ENCODE data around the gene RAB30.

RAB30 gene

GRCh38 chr11:83033972-83034672 lies 37.6 kb downstream of the RAB30 start:
- no peaks in the 10 kb centered on the region for H3K36me3 ChIP-seq (replicated peaks in 1 of 2; ENCODE audit: control insufficient read depth in 2 of 2, insufficient read depth in 2 of 2, low read length in 2 of 2)
- H2BK15ac ChIP-seq (ENCODE audit: low read length): no peak overlapping the region
- peak overlapping the region in 1 of 2 donors; percentile 11 for H3K4me3 ChIP-seq (ENCODE audit: low read length in 2 of 2)
- no peak overlapping the region for H3K4ac ChIP-seq (ENCODE audit: low read length)
- H2AK5ac ChIP-seq (ENCODE audit: low read depth, low read length): no peak overlapping the region
- H4K91ac ChIP-seq (ENCODE audit: low read depth, low read length, poor library complexity): no peak overlapping the region
- H3K27me3 ChIP-seq (ENCODE audit: control insufficient read depth in 3 of 3, insufficient read depth in 3 of 3, low read depth in 1 of 3, low read length in 3 of 3): no peaks in the 10 kb centered on the region
- H3K9ac ChIP-seq (ENCODE audit: low read depth, low read length, poor library complexity): no peak overlapping the region
- no peaks in the 10 kb centered on the region for H3K79me1 ChIP-seq (ENCODE audit: low read depth, low read length)
- no peak overlapping the region for H3K18ac ChIP-seq (ENCODE audit: low read length)
- H2AFZ ChIP-seq (ENCODE audit: low read length): peak overlapping the region; percentile 86
- no peak overlapping the region for H3K14ac ChIP-seq (ENCODE audit: low read length)
- H4K8ac ChIP-seq (ENCODE audit: low read depth, low read length): no peak overlapping the region
- no peaks in the 10 kb centered on the region for H3K9me3 ChIP-seq (replicated peaks in 1 of 2; ENCODE audit: control insufficient read depth in 2 of 2, insufficient read depth in 1 of 2, low read depth in 1 of 2, low read length in 2 of 2)
- H2BK120ac ChIP-seq (ENCODE audit: low read depth, low read length): no peak overlapping the region
- H3K4me2 ChIP-seq (ENCODE audit: insufficient read depth, low read length, poor library complexity, severe bottlenecking): no peak overlapping the region
- no peak overlapping the region for H2BK12ac ChIP-seq (ENCODE audit: low read length)
- no CpG with 5 or more reads among the region's 6 CpGs for WGBS, 2 donors (ENCODE audit: extremely low coverage in 2 of 2, insufficient read length in 2 of 2, insufficient replicate concordance in 1 of 2)
- no peak for DNase-seq (ENCODE audit: low spot score)
- no peak overlapping the region for H2BK5ac ChIP-seq (ENCODE audit: low read length)
- no peak overlapping the region for H3K23ac ChIP-seq (ENCODE audit: low read depth, low read length, poor library complexity)
- H3K4me1 ChIP-seq (ENCODE audit: control insufficient read depth in 2 of 2, insufficient read depth in 1 of 2, low read depth in 1 of 2, low read length in 2 of 2): peaks cover 5 to 8% of the 10 kb centered on the region in 2 donors
- H3K27ac ChIP-seq (replicated peaks; ENCODE audit: low read length): no peak overlapping the region

- H3K36me3 ChIP-seq (replicated peaks in 1 of 2; ENCODE audit: control insufficient read depth in 2 of 2, insufficient read depth in 2 of 2, low read length in 2 of 2): no peaks in the 10 kb centered on the region
- WGBS, 2 donors (ENCODE audit: extremely low coverage in 2 of 2, insufficient read length in 2 of 2, insufficient replicate concordance in 1 of 2): no CpG with 5 or more reads among the region's 1 CpG
- H3K9me3 ChIP-seq (replicated peaks in 1 of 2; ENCODE audit: control insufficient read depth in 2 of 2, insufficient read depth in 1 of 2, low read depth in 1 of 2, low read length in 2 of 2): no peaks in the 10 kb centered on the region
- H3K27ac ChIP-seq (replicated peaks; ENCODE audit: low read length): no peak overlapping the region
- H2AK5ac ChIP-seq (ENCODE audit: low read depth, low read length): no peak overlapping the region
- no peak overlapping the region for H3K14ac ChIP-seq (ENCODE audit: low read length)
- H2BK120ac ChIP-seq (ENCODE audit: low read depth, low read length): no peak overlapping the region
- H2BK12ac ChIP-seq (ENCODE audit: low read length): no peak overlapping the region
- no peaks in the 10 kb centered on the region for H3K79me1 ChIP-seq (ENCODE audit: low read depth, low read length)
- H4K8ac ChIP-seq (ENCODE audit: low read depth, low read length): no peak overlapping the region
- H3K18ac ChIP-seq (ENCODE audit: low read length): no peak overlapping the region
- H3K4ac ChIP-seq (ENCODE audit: low read length): no peak overlapping the region
- no peak overlapping the region for H2AFZ ChIP-seq (ENCODE audit: low read length)
- no peak overlapping the region for H2BK5ac ChIP-seq (ENCODE audit: low read length)
- peaks cover 5 to 8% of the 10 kb centered on the region in 2 donors for H3K4me1 ChIP-seq (ENCODE audit: control insufficient read depth in 2 of 2, insufficient read depth in 1 of 2, low read depth in 1 of 2, low read length in 2 of 2)
- DNase-seq (ENCODE audit: low spot score): no peak
- no peak overlapping the region for H3K9ac ChIP-seq (ENCODE audit: low read depth, low read length, poor library complexity)
- H4K91ac ChIP-seq (ENCODE audit: low read depth, low read length, poor library complexity): no peak overlapping the region
- H3K4me2 ChIP-seq (ENCODE audit: insufficient read depth, low read length, poor library complexity, severe bottlenecking): no peak overlapping the region
- no peak overlapping the region for H3K4me3 ChIP-seq (ENCODE audit: low read length in 2 of 2)
- H2BK15ac ChIP-seq (ENCODE audit: low read length): no peak overlapping the region
- no peaks in the 10 kb centered on the region for H3K27me3 ChIP-seq (ENCODE audit: control insufficient read depth in 3 of 3, insufficient read depth in 3 of 3, low read depth in 1 of 3, low read length in 3 of 3)
- no peak overlapping the region for H3K23ac ChIP-seq (ENCODE audit: low read depth, low read length, poor library complexity)
These were observed 38.3 kb downstream of the RAB30 start for GRCh38 chr11:83033371-83033770.

DNA sequence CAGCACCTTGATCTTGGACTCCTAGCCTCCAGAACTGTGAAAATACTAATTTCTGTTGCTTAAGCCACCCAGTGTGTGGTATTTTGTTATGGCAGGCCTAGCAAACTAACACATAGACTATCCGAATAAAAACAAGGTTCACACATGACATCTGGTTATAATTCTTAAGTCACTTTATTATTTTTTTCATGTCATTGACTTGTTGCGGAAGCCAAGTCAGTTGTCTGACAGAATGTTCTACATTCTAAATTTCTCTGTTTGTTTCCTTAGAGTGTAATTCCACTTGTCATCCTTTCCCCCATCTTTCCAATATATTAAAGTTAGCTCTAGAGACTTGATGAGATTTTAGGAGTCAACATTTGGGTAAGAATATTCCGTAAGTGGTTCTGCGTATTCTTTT lies 40.6 kb downstream of the RAB30 start:
- WGBS, 2 donors (ENCODE audit: extremely low coverage in 2 of 2, insufficient read length in 2 of 2, insufficient replicate concordance in 1 of 2): no CpG with 5 or more reads among the region's 4 CpGs
- H3K27ac ChIP-seq (replicated peaks; ENCODE audit: low read length): no peak overlapping the region
- H2BK15ac ChIP-seq (ENCODE audit: low read length): no peak overlapping the region
- H3K4ac ChIP-seq (ENCODE audit: low read length): no peak overlapping the region
- no peaks in the 10 kb centered on the region for H3K79me1 ChIP-seq (ENCODE audit: low read depth, low read length)
- no peak overlapping the region for H3K4me2 ChIP-seq (ENCODE audit: insufficient read depth, low read length, poor library complexity, severe bottlenecking)
- no peak overlapping the region for H3K14ac ChIP-seq (ENCODE audit: low read length)
- no peak overlapping the region for H2AK5ac ChIP-seq (ENCODE audit: low read depth, low read length)
- H3K4me3 ChIP-seq (ENCODE audit: low read length in 2 of 2): no peak overlapping the region
- no peak for DNase-seq (ENCODE audit: low spot score)
- H3K27me3 ChIP-seq (ENCODE audit: control insufficient read depth in 3 of 3, insufficient read depth in 3 of 3, low read depth in 1 of 3, low read length in 3 of 3): no peaks in the 10 kb centered on the region
- H3K23ac ChIP-seq (ENCODE audit: low read depth, low read length, poor library complexity): no peak overlapping the region
- H4K8ac ChIP-seq (ENCODE audit: low read depth, low read length): no peak overlapping the region
- no peak overlapping the region for H3K18ac ChIP-seq (ENCODE audit: low read length)
- H3K36me3 ChIP-seq (replicated peaks in 1 of 2; ENCODE audit: control insufficient read depth in 2 of 2, insufficient read depth in 2 of 2, low read length in 2 of 2): no peaks in the 10 kb centered on the region
- H2BK120ac ChIP-seq (ENCODE audit: low read depth, low read length): no peak overlapping the region
- no peak overlapping the region for H2AFZ ChIP-seq (ENCODE audit: low read length)
- H2BK12ac ChIP-seq (ENCODE audit: low read length): no peak overlapping the region
- no peaks in the 10 kb centered on the region for H3K9me3 ChIP-seq (replicated peaks in 1 of 2; ENCODE audit: control insufficient read depth in 2 of 2, insufficient read depth in 1 of 2, low read depth in 1 of 2, low read length in 2 of 2)
- no peak overlapping the region for H3K9ac ChIP-seq (ENCODE audit: low read depth, low read length, poor library complexity)
- H2BK5ac ChIP-seq (ENCODE audit: low read length): no peak overlapping the region
- peaks cover 8 to 15% of the 10 kb centered on the region in 2 donors for H3K4me1 ChIP-seq (ENCODE audit: control insufficient read depth in 2 of 2, insufficient read depth in 1 of 2, low read depth in 1 of 2, low read length in 2 of 2)
- no peak overlapping the region for H4K91ac ChIP-seq (ENCODE audit: low read depth, low read length, poor library complexity)

- H2BK15ac ChIP-seq (ENCODE audit: low read length): no peak overlapping the region
- no peak overlapping the region for H2BK120ac ChIP-seq (ENCODE audit: low read depth, low read length)
- H3K23ac ChIP-seq (ENCODE audit: low read depth, low read length, poor library complexity): no peak overlapping the region
- H2AK5ac ChIP-seq (ENCODE audit: low read depth, low read length): no peak overlapping the region
- H3K4ac ChIP-seq (ENCODE audit: low read length): no peak overlapping the region
- no CpG with 5 or more reads among the region's 2 CpGs for WGBS, 2 donors (ENCODE audit: extremely low coverage in 2 of 2, insufficient read length in 2 of 2, insufficient replicate concordance in 1 of 2)
- no peaks in the 10 kb centered on the region for H3K36me3 ChIP-seq (replicated peaks in 1 of 2; ENCODE audit: control insufficient read depth in 2 of 2, insufficient read depth in 2 of 2, low read length in 2 of 2)
- no peak overlapping the region for H4K8ac ChIP-seq (ENCODE audit: low read depth, low read length)
- H2BK5ac ChIP-seq (ENCODE audit: low read length): no peak overlapping the region
- no peaks in the 10 kb centered on the region for H3K79me1 ChIP-seq (ENCODE audit: low read depth, low read length)
- no peak overlapping the region for H3K4me3 ChIP-seq (ENCODE audit: low read length in 2 of 2)
- no peaks in the 10 kb centered on the region for H3K9me3 ChIP-seq (replicated peaks in 1 of 2; ENCODE audit: control insufficient read depth in 2 of 2, insufficient read depth in 1 of 2, low read depth in 1 of 2, low read length in 2 of 2)
- no peak overlapping the region for H3K27ac ChIP-seq (replicated peaks; ENCODE audit: low read length)
- H3K18ac ChIP-seq (ENCODE audit: low read length): no peak overlapping the region
- H4K91ac ChIP-seq (ENCODE audit: low read depth, low read length, poor library complexity): no peak overlapping the region
- peaks cover 3 to 10% of the 10 kb centered on the region in 2 donors for H3K4me1 ChIP-seq (ENCODE audit: control insufficient read depth in 2 of 2, insufficient read depth in 1 of 2, low read depth in 1 of 2, low read length in 2 of 2)
- H2BK12ac ChIP-seq (ENCODE audit: low read length): no peak overlapping the region
- H2AFZ ChIP-seq (ENCODE audit: low read length): no peak overlapping the region
- no peak overlapping the region for H3K9ac ChIP-seq (ENCODE audit: low read depth, low read length, poor library complexity)
- no peak overlapping the region for H3K14ac ChIP-seq (ENCODE audit: low read length)
- H3K4me2 ChIP-seq (ENCODE audit: insufficient read depth, low read length, poor library complexity, severe bottlenecking): no peak overlapping the region
- no peak for DNase-seq (ENCODE audit: low spot score)
- H3K27me3 ChIP-seq (ENCODE audit: control insufficient read depth in 3 of 3, insufficient read depth in 3 of 3, low read depth in 1 of 3, low read length in 3 of 3): no peaks in the 10 kb centered on the region
These were observed 43.9 kb downstream of the RAB30 start for GRCh38 chr11:83027794-83028193.
